Left ventricle myocardium inferior (tissue), 1 donor: ENCODE results near the gene MRPL2. TPM values are rescaled to one million over a fixed set of nuclear protein-coding genes. Genes with fewer than 3 reads are reported as not detected.
A peak's percentile ranks its signal among the peaks of the same experiment; 100 is the strongest.

Experiments
- DNase-seq: peaks from one replicate; pipeline ENCODE4 v3.0.0-alpha.2; 2020
- H3K27ac ChIP-seq: fragments of 200-600 bp; replicated peaks from 2 replicates; pipeline ENCODE4 v1.8.0; 2021
- H3K27me3 ChIP-seq: fragments of 200-600 bp; 2 replicates; pipeline ENCODE4 v1.8.0; 2021; ENCODE audit warnings: low read depth
- H3K36me3 ChIP-seq: fragments of 200-600 bp; 2 replicates; pipeline ENCODE4 v1.8.0; 2021
- H3K4me1 ChIP-seq: fragments of 200-600 bp; 2 replicates; pipeline ENCODE4 v1.8.0; 2021
- H3K4me3 ChIP-seq: fragments of 200-600 bp; 2 replicates; pipeline ENCODE4 v1.8.0; 2021; ENCODE audit warnings: mild to moderate bottlenecking, moderate library complexity
- H3K9me3 ChIP-seq: fragments of 200-600 bp; replicated peaks from 2 replicates; pipeline ENCODE4 v1.8.0; 2021
- intact Hi-C: fragments of 100-400 bp; cut with micrococcal nuclease; formaldehyde crosslinking; loops from one replicate; pipeline ENCODE4 v1.11.0; 2022
- long read RNA-seq: library from polyadenylated mRNA; unstranded; transcript quantifications from one replicate; pipeline ENCODE4 v2.0.0, GENCODE V29; 2021
- total RNA-seq: library from RNA; stranded (reverse); fragmentation: NEBNext Ultra II Directional; extraction: Animal tissue kit (Norgen Biotek cat#: 25700); gene quantifications from one replicate; pipeline ENCODE4 v1.2.1, GENCODE V29; 2021
- TF ChIP-seq, protein P1 (sequence below): fragments of 200-600 bp; IDR thresholded peaks from 2 replicates; pipeline ENCODE4 v1.8.0; 2021; ENCODE audit warnings: antibody characterized with exemption, mild to moderate bottlenecking, borderline replicate concordance
- donor health status: DM: no; HTN: yes; CAD: no; lungs with severe emphysema.

The MRPL2 gene
- total RNA-seq = 94.9 TPM
- long read RNA-seq, transcript MRPL2-202 (7 exons, 1,588 nt) = major isoform, 18 of 28 reads
- long read RNA-seq, partial matches to known transcripts = 4 of 28 reads
- long read RNA-seq, other reads (novel, unspliced or antisense) = 1 of 28 reads

DNA sequence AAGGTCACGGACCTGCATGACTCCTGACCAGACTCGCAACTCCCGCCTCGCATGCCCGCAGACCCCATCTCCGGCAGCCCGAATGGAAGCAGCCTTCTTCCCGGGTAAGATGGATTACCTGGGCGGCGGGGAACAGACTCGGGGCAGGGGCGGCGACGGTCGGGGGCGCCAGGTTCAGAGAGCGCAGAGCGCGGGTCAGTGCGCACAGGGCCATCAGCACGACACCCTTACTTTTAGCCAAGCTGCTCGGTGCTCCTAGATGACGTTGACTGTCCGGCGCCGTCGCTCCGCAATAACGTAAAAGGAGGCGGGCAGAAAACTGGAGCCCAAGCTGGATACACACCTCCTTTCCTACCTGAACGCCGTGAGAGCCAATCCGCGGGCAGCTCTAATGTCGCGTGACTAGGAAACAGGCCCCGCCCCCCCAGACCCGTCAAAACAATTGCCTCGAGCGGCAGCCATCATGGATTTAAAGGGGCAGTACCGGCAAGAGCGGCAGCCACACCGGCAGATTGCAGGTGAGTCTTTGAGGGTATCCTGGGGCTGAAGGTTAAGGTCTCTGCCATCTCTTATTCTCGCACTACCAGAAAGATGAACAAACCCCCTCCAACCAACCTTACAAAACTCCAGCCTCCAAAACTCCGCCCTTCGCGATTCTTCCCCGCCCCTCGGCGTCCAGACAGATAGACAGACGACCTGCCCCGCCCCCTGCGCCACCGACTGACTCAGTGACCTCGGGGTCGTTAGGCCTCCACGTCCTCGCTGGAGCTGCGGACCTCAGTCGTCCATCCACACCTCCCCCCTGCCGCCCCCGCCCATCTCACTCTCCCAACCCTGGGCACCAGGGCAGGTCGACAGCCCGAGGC is at the start of gene MRPL2, which contains the start of gene KLC4:
TSS of gene MRPL2 (minus strand) at position 267 of the 866 bp plus-strand sequence. CDS start at position 214, 53 bp downstream.
TSS of gene KLC4 (plus strand) at position 464 of the 866 bp plus-strand sequence. CDS start 1,705 bp downstream, outside the sequence.
- peaks cover 41% of the 10 kb centered on the region for H3K4me1 ChIP-seq
- H3K9me3 ChIP-seq = no peaks in the 10 kb centered on the region
- peak; percentile 99 for DNase-seq
- peak within 1 kb of the TSS; percentile 82 for H3K4me3 ChIP-seq
- no peaks in the 10 kb centered on the region for H3K27me3 ChIP-seq
- peaks cover 53% of the 10 kb centered on the region for H3K36me3 ChIP-seq
- TF ChIP-seq, protein P1, sequence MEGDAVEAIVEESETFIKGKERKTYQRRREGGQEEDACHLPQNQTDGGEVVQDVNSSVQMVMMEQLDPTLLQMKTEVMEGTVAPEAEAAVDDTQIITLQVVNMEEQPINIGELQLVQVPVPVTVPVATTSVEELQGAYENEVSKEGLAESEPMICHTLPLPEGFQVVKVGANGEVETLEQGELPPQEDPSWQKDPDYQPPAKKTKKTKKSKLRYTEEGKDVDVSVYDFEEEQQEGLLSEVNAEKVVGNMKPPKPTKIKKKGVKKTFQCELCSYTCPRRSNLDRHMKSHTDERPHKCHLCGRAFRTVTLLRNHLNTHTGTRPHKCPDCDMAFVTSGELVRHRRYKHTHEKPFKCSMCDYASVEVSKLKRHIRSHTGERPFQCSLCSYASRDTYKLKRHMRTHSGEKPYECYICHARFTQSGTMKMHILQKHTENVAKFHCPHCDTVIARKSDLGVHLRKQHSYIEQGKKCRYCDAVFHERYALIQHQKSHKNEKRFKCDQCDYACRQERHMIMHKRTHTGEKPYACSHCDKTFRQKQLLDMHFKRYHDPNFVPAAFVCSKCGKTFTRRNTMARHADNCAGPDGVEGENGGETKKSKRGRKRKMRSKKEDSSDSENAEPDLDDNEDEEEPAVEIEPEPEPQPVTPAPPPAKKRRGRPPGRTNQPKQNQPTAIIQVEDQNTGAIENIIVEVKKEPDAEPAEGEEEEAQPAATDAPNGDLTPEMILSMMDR = no peak
- intact Hi-C loops = no loop called here
- H3K27ac ChIP-seq = peak within 1 kb of the TSS; percentile 93

DNA sequence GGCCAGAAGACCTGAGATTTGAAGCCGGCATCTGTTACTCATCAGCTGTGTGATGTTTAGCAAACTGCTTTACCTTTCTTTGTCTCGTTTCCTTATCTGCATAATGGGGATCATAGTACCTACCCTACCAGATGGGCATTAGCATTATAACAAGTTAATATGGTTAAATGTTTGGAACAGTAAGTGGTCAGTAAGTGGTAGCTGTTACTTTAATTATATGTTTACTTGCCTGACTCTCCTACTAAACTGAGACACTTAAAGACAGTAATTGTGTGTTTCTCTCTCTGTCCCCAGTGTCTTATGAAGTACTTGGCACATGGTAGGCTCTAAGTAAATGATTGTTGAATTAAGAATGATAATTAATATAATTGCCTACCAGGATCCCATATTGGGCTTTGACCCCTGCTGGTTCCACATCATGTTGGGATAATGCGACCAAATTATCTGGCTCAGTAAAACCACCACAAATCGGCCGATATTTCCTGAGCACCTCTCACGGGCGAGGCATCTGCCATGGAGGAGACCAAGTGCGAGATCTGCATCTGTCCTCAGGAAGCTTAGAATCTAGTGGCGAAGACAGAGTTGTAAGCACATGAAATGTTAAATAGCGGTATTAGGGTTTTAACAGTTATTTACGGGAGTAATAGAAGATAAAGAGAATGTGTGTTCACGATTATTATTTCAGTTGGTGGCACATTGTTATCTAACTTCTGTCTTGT is 48.3 kb upstream of the MRPL2 start:
- DNase-seq = no peak
- TF ChIP-seq, protein P1 = no peak
- intact Hi-C loops = no loop called here

DNA sequence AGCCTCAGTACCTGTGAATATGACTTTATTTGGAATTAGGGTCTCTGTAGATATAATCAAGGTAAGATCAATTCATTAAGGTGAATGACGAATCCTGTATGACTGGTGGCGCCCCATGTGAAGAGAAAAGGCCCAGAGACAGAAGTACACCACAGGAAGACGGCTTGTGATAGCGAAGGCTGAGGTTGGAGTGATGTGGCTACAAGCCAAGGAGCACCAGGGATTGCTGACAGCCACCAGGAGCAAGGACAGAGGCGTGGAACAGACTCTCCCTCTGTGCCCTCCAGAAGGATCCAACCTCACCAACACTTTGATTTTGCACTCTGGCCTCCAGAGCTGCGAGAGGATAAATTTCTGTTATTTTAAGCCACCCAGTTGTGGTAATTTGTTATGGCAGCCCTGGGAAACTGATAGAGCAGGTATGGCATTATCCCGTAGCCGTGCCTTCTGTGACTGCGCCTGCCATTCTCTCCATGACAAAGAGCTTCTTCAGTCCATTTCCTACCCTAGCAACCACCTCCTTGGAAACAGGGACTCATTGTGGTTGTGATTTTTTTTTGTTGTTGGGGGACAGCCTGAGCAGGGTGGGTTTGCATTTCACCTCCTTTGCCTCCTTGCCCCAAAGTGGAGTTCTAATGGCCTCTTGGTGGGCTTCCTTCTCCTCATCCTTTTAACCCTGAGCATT is 46.4 kb upstream of the MRPL2 start:
- Histone ChIP-seq H3K4me3 (no peak overlapping the region), H3K27ac (no peak overlapping the region), H3K36me3 (no peaks in the 10 kb centered on the region), H3K27me3 (no peaks in the 10 kb centered on the region), H3K9me3 (no peaks in the 10 kb centered on the region), H3K4me1 (no peaks in the 10 kb centered on the region)
- TF ChIP-seq, protein P1 = no peak
- intact Hi-C loops = no loop called here
- DNase-seq = no peak

More for the DNA sequence above, 48.3 kb upstream of the MRPL2 start:
- Histone ChIP-seq H3K27ac (no peak overlapping the region), H3K9me3 (no peaks in the 10 kb centered on the region), H3K27me3 (no peaks in the 10 kb centered on the region), H3K4me3 (no peak overlapping the region), H3K36me3 (no peaks in the 10 kb centered on the region), H3K4me1 (no peaks in the 10 kb centered on the region)

DNA sequence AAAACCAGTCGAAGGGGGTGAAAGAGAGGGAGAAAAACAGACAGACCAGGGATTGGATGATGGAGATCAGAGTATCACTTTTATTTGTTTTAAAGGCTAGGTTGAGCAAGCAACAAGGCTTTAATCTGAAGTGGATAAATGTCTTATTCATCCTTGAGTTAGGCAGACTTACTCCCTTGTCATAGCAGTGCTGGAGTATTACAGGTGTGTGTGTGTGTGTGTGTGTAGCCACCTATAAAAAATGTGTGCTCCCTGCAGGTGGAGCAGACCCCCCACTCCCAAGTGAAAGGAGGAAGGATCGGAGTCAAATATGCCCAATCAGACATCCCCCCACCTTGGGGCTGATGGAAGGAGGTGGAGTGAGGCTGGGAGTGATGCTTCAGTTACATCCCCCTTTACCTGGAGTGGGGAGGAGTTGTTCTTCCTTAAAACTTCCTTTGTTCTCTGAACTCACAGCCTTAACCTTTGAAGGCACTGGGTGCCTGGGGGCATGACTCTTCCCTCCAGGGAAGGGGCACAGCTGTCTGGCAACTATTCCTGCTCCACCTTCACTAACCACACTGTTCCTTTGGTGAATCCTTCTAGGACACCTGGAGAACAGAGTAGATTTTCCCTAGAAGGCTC is 44.1 kb upstream of the MRPL2 start:
- Histone ChIP-seq H3K9me3 (no peaks in the 10 kb centered on the region), H3K4me3 (no peak overlapping the region), H3K36me3 (no peaks in the 10 kb centered on the region), H3K27me3 (no peaks in the 10 kb centered on the region), H3K27ac (no peak overlapping the region), H3K4me1 (no peaks in the 10 kb centered on the region)
- no peak for DNase-seq
- intact Hi-C loops = no loop called here
- TF ChIP-seq, protein P1 = no peak

DNA sequence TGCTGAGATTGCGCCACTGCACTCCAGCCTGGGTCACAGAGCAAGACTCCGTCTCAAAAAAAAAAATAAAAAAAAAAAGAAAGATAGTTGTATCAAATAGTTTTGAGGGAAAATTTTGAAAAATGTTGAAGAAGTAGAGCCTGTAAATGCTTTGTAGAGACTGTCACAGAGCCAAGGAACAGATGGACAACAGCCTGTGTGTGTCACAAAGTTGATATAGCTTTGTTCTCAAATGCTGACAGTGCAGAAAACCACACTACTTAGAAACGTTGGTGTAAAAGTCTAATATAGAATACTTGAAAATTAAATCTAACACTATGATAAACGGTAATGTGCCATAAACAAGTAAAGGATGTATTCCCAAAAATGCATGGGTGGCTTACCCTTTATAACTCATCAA is 42.3 kb upstream of the MRPL2 start:
- intact Hi-C loops = no loop called here

More for the DNA sequence above, 42.3 kb upstream of the MRPL2 start:
- TF ChIP-seq, protein P1 = no peak
- Histone ChIP-seq H3K27ac (no peak overlapping the region), H3K36me3 (no peaks in the 10 kb centered on the region), H3K27me3 (no peaks in the 10 kb centered on the region), H3K9me3 (no peaks in the 10 kb centered on the region), H3K4me1 (peaks cover 7% of the 10 kb centered on the region), H3K4me3 (no peak overlapping the region)
- no peak for DNase-seq
